Right lung (tissue), 5 donors: ENCODE results near the gene SLC25A15. TPM values are rescaled to one million over a fixed set of nuclear protein-coding genes. Genes with fewer than 3 reads are reported as not detected.
"Not testable (repeated sequence)": the region's sequence is repeated elsewhere in the genome, so short reads cannot be mapped to it uniquely, and the experiment has no call there.

Experiments used
- DNase-seq, 2 donors: peaks; one replicate each; pipeline ENCODE4 v3.0.0-alpha.2; 2013
- polyA plus RNA-seq, 5 donors: library from polyadenylated mRNA; unstranded; fragments of 120-200 nt; gene quantifications; one replicate each; pipeline versions ENCODE4 v1.2.1 to v1.2.3, GENCODE V29; 2013; ENCODE audit warnings: inconsistent platforms in 1 of 5, low replicate concordance in 1 of 5; ENCODE audit not compliant: insufficient read length in 5 of 5, insufficient read depth in 1 of 5

SLC25A15 gene
- polyA plus RNA-seq, 5 donors = 12.2 to 15.5 (median 14.2) TPM

DNA sequence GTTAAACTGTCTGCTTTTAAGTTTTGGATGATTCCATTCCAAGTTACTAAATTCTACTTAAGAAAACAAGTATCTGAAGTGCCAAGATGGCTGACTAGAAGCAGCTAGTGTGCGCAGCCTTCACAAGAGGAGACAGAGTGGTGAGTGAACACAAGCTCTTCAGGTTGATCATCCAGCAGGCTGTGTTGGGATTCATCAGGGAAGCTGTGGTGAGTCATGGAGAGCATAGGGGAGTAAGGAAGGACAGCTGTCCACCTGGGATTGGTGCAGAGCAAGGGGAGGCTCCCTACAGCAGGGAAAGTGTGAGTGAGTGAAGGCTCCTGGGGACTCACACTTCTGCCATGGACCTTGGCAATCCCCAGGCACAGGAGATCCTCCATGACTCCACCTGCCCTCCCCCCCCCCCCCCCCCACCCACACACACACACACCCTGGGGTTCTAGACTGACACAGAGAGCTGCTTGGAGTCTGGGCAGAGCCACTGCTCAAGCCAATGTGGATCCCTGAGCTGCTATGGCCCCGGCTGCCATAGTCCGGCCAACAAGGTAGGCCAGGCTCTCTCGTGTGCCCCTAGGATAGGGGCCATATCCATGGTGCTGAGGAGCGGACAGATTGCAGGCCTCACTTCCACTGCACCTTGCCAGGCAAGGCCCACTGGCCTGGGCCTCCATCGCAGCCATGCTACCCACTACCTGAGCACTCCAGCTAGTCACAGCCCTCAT lies 23.5 kb downstream of the SLC25A15 start:
- no peak for DNase-seq

DNA sequence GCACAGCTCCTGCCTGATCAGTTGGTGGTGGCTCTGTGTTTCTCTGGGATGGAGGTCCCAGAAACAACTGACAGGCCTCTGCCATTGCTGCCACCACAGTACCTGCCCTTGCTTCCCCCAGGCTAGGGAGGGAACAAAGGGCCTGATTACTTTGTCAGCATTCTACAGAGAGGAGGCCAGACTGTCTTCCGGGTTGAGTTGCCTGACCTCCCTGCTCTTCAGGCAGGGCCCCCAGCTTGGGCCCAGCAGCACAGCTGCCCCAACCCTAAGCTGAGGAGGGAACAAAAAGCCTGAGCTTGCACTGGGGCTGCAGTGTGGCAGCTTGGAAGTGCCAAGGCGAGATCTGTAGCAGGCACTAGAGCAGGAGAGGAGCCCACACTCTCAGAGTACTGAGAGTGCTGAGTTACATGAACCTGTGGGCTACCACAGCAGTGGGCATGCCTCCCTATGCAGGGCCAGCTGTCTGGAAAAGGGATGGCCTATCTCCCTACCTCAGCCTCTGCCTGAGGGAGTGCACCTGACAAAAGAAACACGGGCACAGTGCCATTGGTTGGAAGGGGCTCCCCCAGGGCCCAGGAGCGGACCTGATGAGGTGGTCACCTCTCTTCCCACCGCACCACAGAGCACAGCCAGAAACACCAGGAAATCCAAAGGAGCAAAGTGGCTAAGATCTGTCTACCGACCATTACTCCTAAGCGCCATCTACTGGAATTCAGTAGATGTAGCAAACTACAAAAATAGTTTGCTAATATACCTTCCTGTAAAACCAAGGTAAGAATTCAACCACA lies 24.4 kb downstream of the SLC25A15 start:
- no peak for DNase-seq

DNA sequence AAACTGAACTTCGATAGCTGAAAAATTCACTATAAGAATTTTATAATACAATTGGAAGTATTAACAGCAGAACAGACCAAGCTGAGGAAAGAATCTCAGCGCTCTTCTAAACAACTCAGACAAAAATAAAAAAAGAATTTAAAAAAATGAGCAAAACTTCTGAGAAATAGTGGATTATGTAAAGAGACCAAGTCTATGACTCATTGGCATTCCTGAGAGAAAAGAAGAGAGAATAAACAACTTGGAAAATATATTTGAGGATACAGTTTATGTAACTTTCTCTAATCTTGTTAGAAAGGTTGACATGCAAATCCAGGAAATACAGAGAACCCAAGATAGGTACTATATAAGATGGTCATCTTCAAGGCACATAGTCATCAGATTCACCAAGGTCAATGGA lies 25.4 kb downstream of the SLC25A15 start:
- no peak for DNase-seq

DNA sequence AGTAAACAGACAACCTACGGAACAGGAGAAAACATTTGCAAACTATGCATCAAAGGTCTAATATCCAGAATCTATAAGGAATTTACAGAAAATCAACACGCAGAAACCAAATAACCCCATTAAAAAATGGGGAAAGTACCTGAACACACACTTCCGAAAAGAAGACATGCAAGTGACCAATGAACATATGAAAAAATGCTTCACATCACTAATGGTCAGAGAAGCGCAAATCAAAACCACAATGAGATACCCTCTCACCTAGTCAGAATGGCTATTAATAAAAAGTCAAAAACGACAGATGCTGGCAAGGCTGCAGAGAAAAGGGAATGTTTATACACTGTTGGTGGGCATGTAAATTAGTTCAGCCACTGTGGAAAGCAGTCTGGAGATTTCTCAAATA lies 29.5 kb downstream of the SLC25A15 start:
- no peak for DNase-seq

DNA sequence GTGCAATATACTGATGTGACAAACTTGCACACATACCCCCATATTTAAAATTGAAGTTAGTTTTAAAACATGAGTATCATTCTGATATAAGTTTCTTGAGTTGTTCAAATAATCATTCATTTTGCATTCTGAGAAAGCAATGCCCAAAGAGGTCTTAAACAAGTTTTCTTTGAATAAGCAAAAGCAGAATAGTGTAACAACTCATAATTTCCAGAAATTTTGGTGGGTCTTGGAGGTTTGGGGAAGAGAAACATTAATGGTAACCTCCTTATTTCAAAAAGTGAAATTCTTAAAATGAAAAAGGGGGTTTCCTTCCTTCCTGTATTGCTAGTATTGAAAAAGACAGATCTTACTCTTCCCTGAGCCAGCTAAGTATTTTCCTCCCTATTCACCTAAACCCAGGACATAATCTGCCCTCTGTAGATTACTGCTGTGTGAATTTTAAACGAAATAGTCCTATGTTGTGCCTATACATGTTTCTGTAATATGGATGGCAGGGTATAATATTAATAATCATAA lies 30.4 kb downstream of the SLC25A15 start:
- DNase-seq = no peak

DNA sequence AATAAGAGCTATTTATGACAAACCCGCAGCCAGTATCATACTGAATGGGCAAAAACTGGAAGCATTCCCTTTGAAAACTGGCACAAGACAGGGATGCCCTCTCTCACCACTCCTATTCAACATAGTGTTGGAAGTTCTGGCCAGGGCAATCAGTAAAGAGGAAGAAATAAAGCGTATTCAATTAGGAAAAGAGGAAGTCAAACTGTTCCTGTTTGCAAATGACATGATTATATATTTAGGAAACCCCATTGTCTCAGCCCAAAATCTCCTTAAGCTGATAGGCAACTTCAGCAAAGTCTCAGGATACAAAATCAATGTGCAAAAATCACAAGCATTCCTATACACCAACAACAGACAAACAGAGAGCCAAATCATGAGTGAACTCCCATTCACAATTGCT lies 50.3 kb downstream of the SLC25A15 start:
- not testable (repeated sequence) for DNase-seq

DNA sequence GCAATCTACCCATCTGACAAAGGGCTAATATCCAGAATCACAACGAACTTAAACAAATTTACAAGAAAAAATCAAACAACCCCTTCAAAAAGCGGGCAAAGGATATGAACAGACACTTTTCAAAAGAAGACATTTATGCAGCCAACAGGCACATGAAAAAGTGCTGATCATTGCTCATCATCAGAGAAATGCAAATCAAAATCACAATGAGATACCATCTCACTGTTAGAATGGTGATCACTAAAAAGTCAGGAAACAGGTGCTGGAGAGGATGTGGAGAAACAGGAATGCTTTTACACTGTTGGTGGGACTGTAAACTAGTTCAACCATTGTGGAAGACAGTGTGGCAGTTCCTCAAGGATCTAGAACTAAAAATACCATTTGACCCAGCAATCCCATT lies 51.5 kb downstream of the SLC25A15 start:
- DNase-seq = not testable (repeated sequence)

Other genes with a start within 250 kb of the SLC25A15 start
- gene FOXO1, start 123.0 kb upstream of the SLC25A15 start, polyA plus RNA-seq = 10 to 100 TPM in 4 of 5 donors, 1 to 10 TPM in 1; 9.4 to 13.7 (median 12.6) TPM
- 10 to 100 TPM; 42.9 to 61.1 (median 53.3) TPM for gene MRPS31, start 18.4 kb upstream of the SLC25A15 start, polyA plus RNA-seq
- 10 to 100 TPM; 42.0 to 56.0 (median 48.7) TPM for gene ELF1, start 229.7 kb downstream of the SLC25A15 start, polyA plus RNA-seq